Karpas-422 (cell line): ENCODE results near the gene PITPNC1. TPM values are rescaled to one million over a fixed set of nuclear protein-coding genes. Genes with fewer than 3 reads are reported as not detected.
"Not testable (repeated sequence)": the region's sequence is repeated elsewhere in the genome, so short reads cannot be mapped to it uniquely, and the experiment has no call there.

Source experiments
- DNase-seq: peaks from one replicate; pipeline ENCODE4 v3.0.0-alpha.2; 2015
- H2AFZ ChIP-seq: fragments of 200-600 bp; sonication (generic); 2 replicates; pipeline ENCODE4 v1.6.1; 2014; ENCODE audit warnings: antibody characterized with exemption, low read length, mixed read lengths
- H3K27ac ChIP-seq: fragments of 200-600 bp; sonication (generic); 2 replicates; pipeline ENCODE4 v1.5.1; 2014; ENCODE audit warnings: mild to moderate bottlenecking, low read length, moderate library complexity
- H3K27me3 ChIP-seq: fragments of 200-600 bp; sonication (generic); 2 replicates; pipeline ENCODE4 v1.6.1; 2014; ENCODE audit warnings: low read length, mixed read lengths
- H3K36me3 ChIP-seq: fragments of 200-600 bp; sonication (generic); 2 replicates; pipeline ENCODE4 v1.6.1; 2014; ENCODE audit warnings: low read length, mixed read lengths; ENCODE audit not compliant: insufficient read depth
- H3K4me1 ChIP-seq: fragments of 200-600 bp; sonication (generic); 2 replicates; pipeline ENCODE4 v1.6.1; 2014; ENCODE audit warnings: mild to moderate bottlenecking, low read length, mixed read lengths
- H3K4me2 ChIP-seq: fragments of 200-600 bp; sonication (generic); 2 replicates; pipeline ENCODE4 v1.6.1; 2014; ENCODE audit warnings: low read length, low read depth, mild to moderate bottlenecking; ENCODE audit not compliant: poor library complexity, severe bottlenecking
- H3K4me3 ChIP-seq: fragments of 200-600 bp; sonication (generic); 2 replicates; pipeline ENCODE4 v1.5.1; 2014; ENCODE audit warnings: mild to moderate bottlenecking, antibody characterized with exemption, low read length, mixed read lengths
- H3K79me2 ChIP-seq: fragments of 200-600 bp; sonication (generic); 2 replicates; pipeline ENCODE4 v1.6.1; 2014; ENCODE audit warnings: mild to moderate bottlenecking, low read length, mixed read lengths
- H3K9ac ChIP-seq: fragments of 200-600 bp; sonication (generic); 2 replicates; pipeline ENCODE4 v1.6.0; 2014; ENCODE audit warnings: low read length
- H3K9me2 ChIP-seq: fragments of 200-600 bp; sonication (generic), shearing (Covaris generic); replicated peaks from 2 replicates; pipeline ENCODE4 v1.6.0; 2014; ENCODE audit warnings: mild to moderate bottlenecking, low read length, moderate library complexity; ENCODE audit not compliant: insufficient read depth
- H3K9me3 ChIP-seq: fragments of 300-700, 200-600 bp; sonication (generic); 2 replicates; pipeline ENCODE4 v1.6.1; 2014; ENCODE audit warnings: low read length, mixed read lengths
- H4K20me1 ChIP-seq: fragments of 200-600 bp; sonication (generic); 2 replicates; pipeline ENCODE4 v1.6.1; 2014; ENCODE audit warnings: mild to moderate bottlenecking, antibody characterized with exemption, low read length, low read depth; ENCODE audit not compliant: insufficient read depth
- total RNA-seq: library from RNA; depleted of rRNA; stranded (reverse); fragments of >200 nt; shearing (Covaris generic); gene quantifications from 2 replicates; pipeline ENCODE4 v1.2.3, GENCODE V29; 2014; ENCODE audit warnings: low replicate concordance

PITPNC1 gene
- total RNA-seq, 1 experiment from 2014 or later, result 3.8 TPM

GRCh38 chr17:67687511-67687910 is 310.4 kb downstream of the PITPNC1 start:
- Histone ChIP-seq H2AFZ (no peak overlapping the region), H3K27ac (no peak overlapping the region), H3K79me2 (no peaks in the 10 kb centered on the region), H3K9ac (no peak overlapping the region), H3K4me3 (no peak overlapping the region), H3K9me3 (no peaks in the 10 kb centered on the region), H3K9me2 (no peaks in the 10 kb centered on the region), H4K20me1 (no peaks in the 10 kb centered on the region), H3K4me2 (no peak overlapping the region), H3K4me1 (no peaks in the 10 kb centered on the region), H3K36me3 (no peaks in the 10 kb centered on the region), H3K27me3 (no peaks in the 10 kb centered on the region)
- no peak for DNase-seq

GRCh38 chr17:67689534-67690177 is 312.6 kb downstream of the PITPNC1 start:
- Histone ChIP-seq H3K27ac (no peak overlapping the region), H3K27me3 (no peaks in the 10 kb centered on the region), H3K4me2 (no peak overlapping the region), H3K4me1 (peaks cover 2% of the 10 kb centered on the region), H2AFZ (no peak overlapping the region), H3K79me2 (no peaks in the 10 kb centered on the region), H3K9me2 (no peaks in the 10 kb centered on the region), H4K20me1 (no peaks in the 10 kb centered on the region), H3K9ac (no peak overlapping the region), H3K36me3 (no peaks in the 10 kb centered on the region), H3K9me3 (no peaks in the 10 kb centered on the region), H3K4me3 (no peak overlapping the region)
- peak; percentile 87 for DNase-seq

- Histone ChIP-seq H3K27ac (no peak overlapping the region), H3K4me3 (no peak overlapping the region), H3K4me1 (peaks cover 7% of the 10 kb centered on the region), H3K9ac (no peak overlapping the region), H2AFZ (no peak overlapping the region), H3K27me3 (no peaks in the 10 kb centered on the region), H4K20me1 (no peaks in the 10 kb centered on the region), H3K36me3 (no peaks in the 10 kb centered on the region), H3K4me2 (no peak overlapping the region), H3K9me2 (no peaks in the 10 kb centered on the region), H3K79me2 (no peaks in the 10 kb centered on the region), H3K9me3 (no peaks in the 10 kb centered on the region)
- DNase-seq, result no peak
These were observed 316.7 kb downstream of the PITPNC1 start for GRCh38 chr17:67693811-67694210.

- H3K4me3 ChIP-seq, result no peak overlapping the region
- H3K27me3 ChIP-seq, result no peaks in the 10 kb centered on the region
- H3K79me2 ChIP-seq, result no peaks in the 10 kb centered on the region
- peaks cover 7% of the 10 kb centered on the region for H3K4me1 ChIP-seq
- no peak for DNase-seq
- no peak overlapping the region for H2AFZ ChIP-seq
- H3K27ac ChIP-seq, result no peak overlapping the region
- no peak overlapping the region for H3K9ac ChIP-seq
- H3K36me3 ChIP-seq, result no peaks in the 10 kb centered on the region
- H3K9me2 ChIP-seq, result no peaks in the 10 kb centered on the region
- H4K20me1 ChIP-seq, result no peaks in the 10 kb centered on the region
- H3K4me2 ChIP-seq, result no peak overlapping the region
- no peaks in the 10 kb centered on the region for H3K9me3 ChIP-seq
These were observed 319.3 kb downstream of the PITPNC1 start for GRCh38 chr17:67696347-67696746.

GRCh38 chr17:67696853-67697498 is 319.9 kb downstream of the PITPNC1 start:
- DNase-seq, result no peak
- H3K9me3 ChIP-seq, result no peaks in the 10 kb centered on the region

GRCh38 chr17:67700037-67700724 is 323.1 kb downstream of the PITPNC1 start:
- no peak overlapping the region for H3K9ac ChIP-seq
- H3K9me2 ChIP-seq, result no peaks in the 10 kb centered on the region
- H3K4me3 ChIP-seq, result no peak overlapping the region
- no peak overlapping the region for H3K4me2 ChIP-seq
- H3K79me2 ChIP-seq, result no peaks in the 10 kb centered on the region
- H3K4me1 ChIP-seq, result no peaks in the 10 kb centered on the region
- H2AFZ ChIP-seq, result no peak overlapping the region
- H3K27ac ChIP-seq, result no peak overlapping the region
- no peaks in the 10 kb centered on the region for H4K20me1 ChIP-seq
- no peaks in the 10 kb centered on the region for H3K27me3 ChIP-seq
- H3K36me3 ChIP-seq, result no peaks in the 10 kb centered on the region
- DNase-seq, result no peak
- H3K9me3 ChIP-seq, result no peaks in the 10 kb centered on the region

More at GRCh38 chr17:67696853-67697498, 319.9 kb downstream of the PITPNC1 start:
- H3K79me2 ChIP-seq, result no peaks in the 10 kb centered on the region
- no peak overlapping the region for H2AFZ ChIP-seq
- no peaks in the 10 kb centered on the region for H3K36me3 ChIP-seq
- no peak overlapping the region for H3K27ac ChIP-seq
- no peaks in the 10 kb centered on the region for H4K20me1 ChIP-seq
- H3K4me1 ChIP-seq, result peaks cover 7% of the 10 kb centered on the region
- no peak overlapping the region for H3K4me3 ChIP-seq
- no peak overlapping the region for H3K4me2 ChIP-seq
- no peaks in the 10 kb centered on the region for H3K27me3 ChIP-seq
- no peaks in the 10 kb centered on the region for H3K9me2 ChIP-seq
- H3K9ac ChIP-seq, result no peak overlapping the region

GRCh38 chr17:67700725-67701119 is 323.6 kb downstream of the PITPNC1 start:
- no peaks in the 10 kb centered on the region for H3K9me2 ChIP-seq
- no peaks in the 10 kb centered on the region for H3K4me1 ChIP-seq
- H3K4me3 ChIP-seq, result no peak overlapping the region
- H2AFZ ChIP-seq, result no peak overlapping the region
- no peak overlapping the region for H3K9ac ChIP-seq
- H3K27ac ChIP-seq, result no peak overlapping the region
- no peak overlapping the region for H3K4me2 ChIP-seq
- H3K9me3 ChIP-seq, result no peaks in the 10 kb centered on the region
- no peaks in the 10 kb centered on the region for H3K27me3 ChIP-seq
- no peaks in the 10 kb centered on the region for H4K20me1 ChIP-seq
- H3K36me3 ChIP-seq, result no peaks in the 10 kb centered on the region
- no peak for DNase-seq
- no peaks in the 10 kb centered on the region for H3K79me2 ChIP-seq

- H3K4me2 ChIP-seq, H3K9me3 ChIP-seq, H3K36me3 ChIP-seq, H3K9ac ChIP-seq, H3K4me1 ChIP-seq, H3K27ac ChIP-seq, DNase-seq, H3K4me3 ChIP-seq, H4K20me1 ChIP-seq, H3K27me3 ChIP-seq, H2AFZ ChIP-seq, H3K9me2 ChIP-seq, H3K79me2 ChIP-seq: not testable (repeated sequence)
These were observed 325.8 kb downstream of the PITPNC1 start for GRCh38 chr17:67702861-67703260.
